Liver (tissue), 9 donors: Measurements from ENCODE around the gene CACNA1B. TPM values are rescaled to one million over a fixed set of nuclear protein-coding genes. Genes with fewer than 3 reads are reported as not detected.

ENCODE experiments used
- DNase-seq: peaks from one replicate; pipeline ENCODE4 v3.0.0-alpha.2; 2017; ENCODE audit warnings: low spot score
- H3K27ac ChIP-seq, 2 donors: one replicate each; pipeline ENCODE4 v1.7.0; 2013; ENCODE audit warnings: inconsistent platforms in 2 of 2, low read length in 2 of 2, control low read depth in 1 of 2, low read depth in 1 of 2, mild to moderate bottlenecking in 1 of 2
- H3K27me3 ChIP-seq, 4 donors: one replicate each; pipeline versions ENCODE4 v1.6.1 to v1.7.0; 2013; ENCODE audit warnings: low read length in 3 of 4, inconsistent platforms in 1 of 4, mild to moderate bottlenecking in 1 of 4, moderate library complexity in 1 of 4; ENCODE audit not compliant: control insufficient read depth in 4 of 4, insufficient read depth in 4 of 4
- H3K36me3 ChIP-seq, 4 donors: one replicate each; pipeline versions ENCODE4 v1.6.1 to v1.7.0; 2013; ENCODE audit warnings: low read length in 3 of 4, mild to moderate bottlenecking in 3 of 4, low read depth in 1 of 4, moderate library complexity in 1 of 4; ENCODE audit not compliant: control insufficient read depth in 4 of 4, insufficient read depth in 3 of 4
- H3K4me1 ChIP-seq, 4 donors: one replicate each; pipeline versions ENCODE4 v1.6.1 to v1.7.0; 2013; ENCODE audit warnings: low read length in 3 of 4, mild to moderate bottlenecking in 3 of 4, moderate library complexity in 1 of 4; ENCODE audit not compliant: control insufficient read depth in 4 of 4, insufficient read depth in 4 of 4
- H3K4me3 ChIP-seq, 3 donors: one replicate each; pipeline versions ENCODE4 v1.6.1 to v1.7.0; 2013; ENCODE audit warnings: low read length in 3 of 3, control low read depth in 1 of 3, low read depth in 1 of 3, mild to moderate bottlenecking in 1 of 3
- H3K9ac ChIP-seq, 2 donors: one replicate each; pipeline ENCODE4 v1.7.0; 2013; ENCODE audit warnings: low read length in 2 of 2, mild to moderate bottlenecking in 2 of 2, moderate library complexity in 2 of 2, control low read depth in 1 of 2, low read depth in 1 of 2
- H3K9me3 ChIP-seq, 4 donors: one replicate each; pipeline versions ENCODE4 v1.6.1 to v1.7.0; 2013; ENCODE audit warnings: low read length in 3 of 4; ENCODE audit not compliant: control insufficient read depth in 4 of 4
- ATF3 ChIP-seq: IDR thresholded peaks from 2 replicates; pipeline ENCODE4 v1.6.1; 2016; ENCODE audit warnings: antibody characterized with exemption
- EGR1 ChIP-seq, 2 donors: IDR thresholded peaks; 2 replicates each; pipeline ENCODE4 v1.6.1; 2016 to 2018; ENCODE audit warnings: antibody characterized with exemption in 2 of 2, low read depth in 2 of 2
- FOXA1 ChIP-seq: IDR thresholded peaks from 2 replicates; pipeline ENCODE4 v1.6.1; 2016; ENCODE audit warnings: antibody characterized with exemption
- FOXA2 ChIP-seq: IDR thresholded peaks from 2 replicates; pipeline ENCODE4 v1.6.1; 2016; ENCODE audit warnings: antibody characterized with exemption
- GABPA ChIP-seq, 2 donors: IDR thresholded peaks in 1 of 2; conservative IDR thresholded peaks in 1 of 2; 2 replicates each; pipeline ENCODE4 v1.6.1; 2016; ENCODE audit warnings: antibody characterized with exemption in 2 of 2, mild to moderate bottlenecking in 1 of 2, moderate library complexity in 1 of 2
- HNF4A ChIP-seq, 2 donors: conservative IDR thresholded peaks; 2 replicates each; pipeline ENCODE4 v1.6.1; 2016; ENCODE audit warnings: antibody characterized with exemption in 2 of 2, mild to moderate bottlenecking in 2 of 2
- HNF4G ChIP-seq: IDR thresholded peaks from 2 replicates; pipeline ENCODE4 v1.6.1; 2016; ENCODE audit warnings: antibody characterized with exemption
- JUND ChIP-seq, 2 donors: IDR thresholded peaks; 2 replicates each; pipeline ENCODE4 v1.6.1; 2016; ENCODE audit warnings: antibody characterized with exemption in 2 of 2
- NR2F2 ChIP-seq: IDR thresholded peaks from 2 replicates; pipeline ENCODE4 v1.6.1; 2016; ENCODE audit warnings: antibody characterized with exemption
- RAD21 ChIP-seq, 2 donors: IDR thresholded peaks; 2 replicates each; pipeline ENCODE4 v1.6.1; 2016; ENCODE audit warnings: antibody characterized with exemption in 2 of 2, mild to moderate bottlenecking in 2 of 2
- RXRA ChIP-seq, 2 donors: IDR thresholded peaks; 2 replicates each; pipeline ENCODE4 v1.6.1; 2017 to 2018; ENCODE audit warnings: antibody characterized with exemption in 2 of 2, mild to moderate bottlenecking in 1 of 2
- SP1 ChIP-seq: IDR thresholded peaks from 2 replicates; pipeline ENCODE4 v1.6.1; 2018; ENCODE audit warnings: antibody characterized with exemption, mild to moderate bottlenecking
- TAF1 ChIP-seq: conservative IDR thresholded peaks from 2 replicates; pipeline ENCODE4 v1.6.1; 2016; ENCODE audit warnings: antibody characterized with exemption, mild to moderate bottlenecking
- YY1 ChIP-seq: IDR thresholded peaks from 2 replicates; pipeline ENCODE4 v1.6.1; 2016; ENCODE audit warnings: antibody characterized with exemption, mild to moderate bottlenecking
- ZBTB33 ChIP-seq: IDR thresholded peaks from 2 replicates; pipeline ENCODE4 v1.6.1; 2016; ENCODE audit warnings: antibody characterized with exemption
- WGBS: extraction: QIAGEN DNeasy Blood & Tissue Kit; methylation state at CpG from one replicate; pipeline ENCODE4 v1.1.7; 2013; 5-methylcytosine and 5-hydroxymethylcytosine counted together
- polyA plus RNA-seq, 2 donors: library from polyadenylated mRNA; stranded (reverse) in 1 of 2; unstranded in 1 of 2; fragments of 200-250 nt in 1 of 2; fragments of >200 nt in 1 of 2; fragmentation: Nextera tagmentation in 1 of 2; extraction: Ambion mirVana in 1 of 2; gene quantifications; one replicate each; pipeline versions ENCODE4 v1.2.1 to v1.2.3, GENCODE V29; 2013 to 2015
- total RNA-seq, 2 donors: library from RNA; depleted of rRNA; stranded (reverse); fragments of >200 nt; gene quantifications; one replicate each; pipeline ENCODE4 v1.2.3, GENCODE V29; 2014
- TF ChIP-seq, protein P1 (sequence below): IDR thresholded peaks from 2 replicates; pipeline ENCODE4 v1.6.1; 2016; ENCODE audit warnings: antibody characterized with exemption
- TF ChIP-seq, protein P2 (sequence below): fragments of 150-350 bp; IDR thresholded peaks from 2 replicates; pipeline ENCODE4 v1.5.1; 2017; ENCODE audit warnings: improper control_type of control experiment, low read depth, low read length; ENCODE audit not compliant: missing input control
- TF ChIP-seq, protein P3 (sequence below): IDR thresholded peaks from 2 replicates; pipeline ENCODE4 v1.6.1; 2016; ENCODE audit warnings: antibody characterized with exemption, mild to moderate bottlenecking
- donor health status: healthy.
- donor health status: healthy.
- donor health status: healthy.
- donor health status: healthy.
- donor health status: healthy.

CACNA1B gene
- total and polyA plus RNA-seq, 4 donors: under 0.01 to 0.05 TPM; not detected in 2

GRCh38 chr9:138062196-138062595 lies 184.6 kb downstream of the CACNA1B start:
- TF ChIP-seq, protein P1, sequence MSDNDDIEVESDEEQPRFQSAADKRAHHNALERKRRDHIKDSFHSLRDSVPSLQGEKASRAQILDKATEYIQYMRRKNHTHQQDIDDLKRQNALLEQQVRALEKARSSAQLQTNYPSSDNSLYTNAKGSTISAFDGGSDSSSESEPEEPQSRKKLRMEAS: no peak
- TF ChIP-seq ATF3 (no peak), RAD21 (IDR thresholded peaks at IDR 0.05) (no peak), FOXA1 (no peak), SP1 (no peak), FOXA2 (no peak), NR2F2 (no peak), HNF4G (no peak), JUND (IDR thresholded peaks at IDR 0.05) (no peak), GABPA (IDR thresholded peaks at IDR 0.05 in 1 of 2, conservative IDR thresholded peaks at IDR 0.05 in 1 of 2) (no peak), RXRA (IDR thresholded peaks at IDR 0.05) (no peak)
- TF ChIP-seq, protein P2, sequence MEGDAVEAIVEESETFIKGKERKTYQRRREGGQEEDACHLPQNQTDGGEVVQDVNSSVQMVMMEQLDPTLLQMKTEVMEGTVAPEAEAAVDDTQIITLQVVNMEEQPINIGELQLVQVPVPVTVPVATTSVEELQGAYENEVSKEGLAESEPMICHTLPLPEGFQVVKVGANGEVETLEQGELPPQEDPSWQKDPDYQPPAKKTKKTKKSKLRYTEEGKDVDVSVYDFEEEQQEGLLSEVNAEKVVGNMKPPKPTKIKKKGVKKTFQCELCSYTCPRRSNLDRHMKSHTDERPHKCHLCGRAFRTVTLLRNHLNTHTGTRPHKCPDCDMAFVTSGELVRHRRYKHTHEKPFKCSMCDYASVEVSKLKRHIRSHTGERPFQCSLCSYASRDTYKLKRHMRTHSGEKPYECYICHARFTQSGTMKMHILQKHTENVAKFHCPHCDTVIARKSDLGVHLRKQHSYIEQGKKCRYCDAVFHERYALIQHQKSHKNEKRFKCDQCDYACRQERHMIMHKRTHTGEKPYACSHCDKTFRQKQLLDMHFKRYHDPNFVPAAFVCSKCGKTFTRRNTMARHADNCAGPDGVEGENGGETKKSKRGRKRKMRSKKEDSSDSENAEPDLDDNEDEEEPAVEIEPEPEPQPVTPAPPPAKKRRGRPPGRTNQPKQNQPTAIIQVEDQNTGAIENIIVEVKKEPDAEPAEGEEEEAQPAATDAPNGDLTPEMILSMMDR: no peak
- Histone ChIP-seq H3K4me1 (no peaks in the 10 kb centered on the region), H3K27ac (no peak overlapping the region), H3K36me3 (no peaks in the 10 kb centered on the region), H3K9me3 (no peaks in the 10 kb centered on the region), H3K9ac (no peak overlapping the region), H3K27me3 (peaks cover 0 to 4% (median 1%) of the 10 kb centered on the region in 4 donors), H3K4me3 (no peak overlapping the region)
- no peak for DNase-seq
- WGBS: 92% methylated on average over 7 of the region's 7 CpGs

- peaks cover 0 to 4% (median 0%) of the 10 kb centered on the region in 4 donors for H3K27me3 ChIP-seq
- WGBS: 85% methylated on average over 6 of the region's 6 CpGs
- H3K27ac ChIP-seq: no peak overlapping the region
- H3K4me1 ChIP-seq: no peaks in the 10 kb centered on the region
- DNase-seq: no peak
- H3K9ac ChIP-seq: no peak overlapping the region
- TF ChIP-seq RXRA (IDR thresholded peaks at IDR 0.05): no peak
- TF ChIP-seq EGR1 (IDR thresholded peaks at IDR 0.05; ENCODE audit: low read depth in 2 of 2): no peak
- TF ChIP-seq HNF4G: no peak
- TF ChIP-seq, protein P2: no peak
- TF ChIP-seq NR2F2: no peak
- no peak for TF ChIP-seq RAD21 (IDR thresholded peaks at IDR 0.05)
- TF ChIP-seq YY1: no peak
- TF ChIP-seq HNF4A (conservative IDR thresholded peaks at IDR 0.05): no peak
- TF ChIP-seq ZBTB33: no peak
- no peak for TF ChIP-seq FOXA2
- TF ChIP-seq FOXA1: no peak
- TF ChIP-seq GABPA (IDR thresholded peaks at IDR 0.05 in 1 of 2, conservative IDR thresholded peaks at IDR 0.05 in 1 of 2): no peak
- TF ChIP-seq TAF1: no peak
- TF ChIP-seq, protein P3, sequence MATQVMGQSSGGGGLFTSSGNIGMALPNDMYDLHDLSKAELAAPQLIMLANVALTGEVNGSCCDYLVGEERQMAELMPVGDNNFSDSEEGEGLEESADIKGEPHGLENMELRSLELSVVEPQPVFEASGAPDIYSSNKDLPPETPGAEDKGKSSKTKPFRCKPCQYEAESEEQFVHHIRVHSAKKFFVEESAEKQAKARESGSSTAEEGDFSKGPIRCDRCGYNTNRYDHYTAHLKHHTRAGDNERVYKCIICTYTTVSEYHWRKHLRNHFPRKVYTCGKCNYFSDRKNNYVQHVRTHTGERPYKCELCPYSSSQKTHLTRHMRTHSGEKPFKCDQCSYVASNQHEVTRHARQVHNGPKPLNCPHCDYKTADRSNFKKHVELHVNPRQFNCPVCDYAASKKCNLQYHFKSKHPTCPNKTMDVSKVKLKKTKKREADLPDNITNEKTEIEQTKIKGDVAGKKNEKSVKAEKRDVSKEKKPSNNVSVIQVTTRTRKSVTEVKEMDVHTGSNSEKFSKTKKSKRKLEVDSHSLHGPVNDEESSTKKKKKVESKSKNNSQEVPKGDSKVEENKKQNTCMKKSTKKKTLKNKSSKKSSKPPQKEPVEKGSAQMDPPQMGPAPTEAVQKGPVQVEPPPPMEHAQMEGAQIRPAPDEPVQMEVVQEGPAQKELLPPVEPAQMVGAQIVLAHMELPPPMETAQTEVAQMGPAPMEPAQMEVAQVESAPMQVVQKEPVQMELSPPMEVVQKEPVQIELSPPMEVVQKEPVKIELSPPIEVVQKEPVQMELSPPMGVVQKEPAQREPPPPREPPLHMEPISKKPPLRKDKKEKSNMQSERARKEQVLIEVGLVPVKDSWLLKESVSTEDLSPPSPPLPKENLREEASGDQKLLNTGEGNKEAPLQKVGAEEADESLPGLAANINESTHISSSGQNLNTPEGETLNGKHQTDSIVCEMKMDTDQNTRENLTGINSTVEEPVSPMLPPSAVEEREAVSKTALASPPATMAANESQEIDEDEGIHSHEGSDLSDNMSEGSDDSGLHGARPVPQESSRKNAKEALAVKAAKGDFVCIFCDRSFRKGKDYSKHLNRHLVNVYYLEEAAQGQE: no peak
- TF ChIP-seq ATF3: no peak
- TF ChIP-seq, protein P1: no peak
- no peaks in the 10 kb centered on the region for H3K9me3 ChIP-seq
- H3K36me3 ChIP-seq: no peaks in the 10 kb centered on the region
- no peak overlapping the region for H3K4me3 ChIP-seq
Observed at GRCh38 chr9:138063033-138063432, 185.5 kb downstream of the CACNA1B start.
